ENCODE measurements around the gene PDLIM5.

Gene PDLIM5

GRCh38 chr4:94411296-94411695, 40.4 kb upstream of the PDLIM5 start:
- Histone ChIP-seq H3K4me1 (ENCODE audit: insufficient read depth, poor library complexity, severe bottlenecking) (peaks cover 29% of the 10 kb centered on the region), H3K4me3 (ENCODE audit: severe bottlenecking) (no peak overlapping the region), H3K36me3 (ENCODE audit: low read depth) (no peaks in the 10 kb centered on the region), H3K27me3 (ENCODE audit: insufficient read depth, poor library complexity, severe bottlenecking) (no peaks in the 10 kb centered on the region), H3K9me3 (ENCODE audit: severe bottlenecking) (no peaks in the 10 kb centered on the region), H3K27ac (ENCODE audit: poor library complexity, severe bottlenecking) (peak overlapping the region; percentile 33)
- TF ChIP-seq CTCF (IDR thresholded peaks at IDR 0.05; ENCODE audit: poor library complexity, severe bottlenecking), result no peak
- DNase-seq (ENCODE audit: low spot score), result no peak
- no peak for ATAC-seq (ENCODE audit: low read depth)

- ATAC-seq (ENCODE audit: low read depth) (no peak), DNase-seq (ENCODE audit: low spot score) (no peak)
- Histone ChIP-seq H3K4me3 (ENCODE audit: severe bottlenecking) (no peak overlapping the region), H3K4me1 (ENCODE audit: insufficient read depth, poor library complexity, severe bottlenecking) (peaks cover 29% of the 10 kb centered on the region), H3K9me3 (ENCODE audit: severe bottlenecking) (no peaks in the 10 kb centered on the region), H3K36me3 (ENCODE audit: low read depth) (no peaks in the 10 kb centered on the region), H3K27me3 (ENCODE audit: insufficient read depth, poor library complexity, severe bottlenecking) (no peaks in the 10 kb centered on the region), H3K27ac (ENCODE audit: poor library complexity, severe bottlenecking) (peak overlapping the region; percentile 33)
- no peak for TF ChIP-seq CTCF (IDR thresholded peaks at IDR 0.05; ENCODE audit: poor library complexity, severe bottlenecking)
These were observed 39.6 kb upstream of the PDLIM5 start for GRCh38 chr4:94412019-94412657.

GRCh38 chr4:94412658-94413038, 39.1 kb upstream of the PDLIM5 start:
- H3K4me1 ChIP-seq (ENCODE audit: insufficient read depth, poor library complexity, severe bottlenecking), result peaks cover 29% of the 10 kb centered on the region
- no peak overlapping the region for H3K4me3 ChIP-seq (ENCODE audit: severe bottlenecking)
- no peaks in the 10 kb centered on the region; the same call in 1 of the 2 replicates for H3K36me3 ChIP-seq (ENCODE audit: low read depth)
- peak overlapping the region; percentile 33 for H3K27ac ChIP-seq (ENCODE audit: poor library complexity, severe bottlenecking)
- TF ChIP-seq CTCF (IDR thresholded peaks at IDR 0.05; ENCODE audit: poor library complexity, severe bottlenecking), result no peak
- ATAC-seq (ENCODE audit: low read depth) (peak; percentile 50), DNase-seq (ENCODE audit: low spot score) (peak; percentile 26)
- H3K9me3 ChIP-seq (ENCODE audit: severe bottlenecking), result no peaks in the 10 kb centered on the region
- no peaks in the 10 kb centered on the region for H3K27me3 ChIP-seq (ENCODE audit: insufficient read depth, poor library complexity, severe bottlenecking)

GRCh38 chr4:94413085-94413840, 38.5 kb upstream of the PDLIM5 start:
- peak overlapping the region; percentile 33 for H3K27ac ChIP-seq (ENCODE audit: poor library complexity, severe bottlenecking)
- peaks cover 29% of the 10 kb centered on the region for H3K4me1 ChIP-seq (ENCODE audit: insufficient read depth, poor library complexity, severe bottlenecking)
- no peaks in the 10 kb centered on the region for H3K9me3 ChIP-seq (ENCODE audit: severe bottlenecking)
- no peak overlapping the region for H3K4me3 ChIP-seq (ENCODE audit: severe bottlenecking)
- H3K36me3 ChIP-seq (ENCODE audit: low read depth), result no peaks in the 10 kb centered on the region; the same call in 1 of the 2 replicates
- DNase-seq (ENCODE audit: low spot score) (no peak), ATAC-seq (ENCODE audit: low read depth) (no peak)
- no peak for TF ChIP-seq CTCF (IDR thresholded peaks at IDR 0.05; ENCODE audit: poor library complexity, severe bottlenecking)
- no peaks in the 10 kb centered on the region for H3K27me3 ChIP-seq (ENCODE audit: insufficient read depth, poor library complexity, severe bottlenecking)

- H3K36me3 ChIP-seq (ENCODE audit: low read depth), result no peaks in the 10 kb centered on the region; the same call in 1 of the 2 replicates
- TF ChIP-seq CTCF (IDR thresholded peaks at IDR 0.05; ENCODE audit: poor library complexity, severe bottlenecking), result no peak
- H3K27ac ChIP-seq (ENCODE audit: poor library complexity, severe bottlenecking), result no peak overlapping the region
- DNase-seq (ENCODE audit: low spot score) (no peak), ATAC-seq (ENCODE audit: low read depth) (no peak)
- no peaks in the 10 kb centered on the region for H3K27me3 ChIP-seq (ENCODE audit: insufficient read depth, poor library complexity, severe bottlenecking)
- H3K9me3 ChIP-seq (ENCODE audit: severe bottlenecking), result no peaks in the 10 kb centered on the region
- no peak overlapping the region for H3K4me3 ChIP-seq (ENCODE audit: severe bottlenecking)
- peaks cover 35% of the 10 kb centered on the region for H3K4me1 ChIP-seq (ENCODE audit: insufficient read depth, poor library complexity, severe bottlenecking)
These were observed 36.8 kb upstream of the PDLIM5 start for GRCh38 chr4:94414907-94415306.
